Epidermal melanocyte (primary cell): ENCODE data around the gene RERE.
"Not testable (repeated sequence)": the region's sequence is repeated elsewhere in the genome, so short reads cannot be mapped to it uniquely, and the experiment has no call there.

ENCODE experiments used
- DNase-seq: peaks from one replicate; pipeline ENCODE4 v3.0.0; 2011; ENCODE audit warnings: low spot score; ENCODE audit not compliant: insufficient read length

The RERE gene

DNA sequence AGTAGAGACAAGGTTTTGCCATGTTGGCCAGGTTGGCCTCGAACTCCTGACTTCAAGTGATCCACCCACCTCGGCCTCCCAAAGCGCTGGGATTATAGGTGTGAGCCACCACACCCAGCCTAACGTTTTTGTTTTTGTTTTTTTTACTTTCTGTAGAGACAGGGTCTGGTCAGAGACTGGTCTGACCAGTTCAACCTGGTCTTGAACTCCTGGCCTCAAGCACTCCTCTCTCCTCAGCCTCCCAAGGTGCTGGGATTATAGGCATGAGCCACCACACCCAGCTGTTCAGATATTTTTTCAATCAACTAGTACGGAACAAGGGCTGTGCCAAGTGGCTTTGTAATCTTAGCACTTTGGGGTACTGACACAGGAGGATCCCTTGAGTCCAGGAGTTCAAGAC lies 209.5 kb downstream of the RERE start:
- no peak for DNase-seq

DNA sequence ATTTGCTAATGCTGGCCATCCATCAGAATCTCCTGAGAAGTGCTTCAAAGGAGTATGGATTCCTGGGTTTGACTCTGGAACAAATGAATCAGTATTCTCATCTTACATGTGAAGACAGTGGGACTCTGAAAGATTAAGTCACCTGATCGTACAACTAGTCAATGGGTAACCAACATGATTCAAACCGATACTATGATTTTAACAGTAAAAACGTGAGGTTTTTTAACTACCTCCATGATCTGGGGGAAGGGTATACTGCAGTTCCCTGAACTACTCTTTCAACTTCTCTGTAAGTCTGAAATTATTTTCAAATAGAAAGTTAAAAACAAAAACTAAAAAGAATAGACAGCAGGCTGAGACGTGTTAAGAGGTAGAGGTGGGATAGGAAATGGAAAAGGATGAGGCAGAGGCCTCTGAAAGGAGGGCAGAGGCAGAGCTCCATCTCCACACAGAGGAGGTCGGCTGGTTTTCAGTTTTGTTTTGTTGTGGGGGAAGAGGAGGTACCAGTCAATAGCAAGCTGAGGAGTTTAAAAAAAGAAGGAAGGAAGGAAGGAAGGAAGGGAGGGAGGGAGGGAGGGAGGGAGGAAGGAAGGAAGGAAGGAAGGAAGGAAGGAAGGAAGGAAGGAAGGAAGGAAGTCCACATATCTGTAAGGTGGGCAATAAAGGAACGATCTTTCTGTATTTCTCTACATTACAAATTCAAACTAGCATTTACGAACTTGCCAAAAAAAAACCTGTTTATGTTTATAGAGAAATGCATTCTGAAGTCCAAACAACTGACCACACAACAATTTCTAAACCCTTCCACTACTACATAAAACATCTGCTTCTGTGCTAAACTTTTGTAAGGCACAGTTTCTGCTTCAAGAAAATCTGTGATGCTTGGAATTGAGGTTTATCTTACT lies 213.1 kb downstream of the RERE start:
- DNase-seq, result no peak

- DNase-seq, result no peak
Measured at GRCh38 chr1:8603220-8603616, 214.2 kb downstream of the RERE start.

DNA sequence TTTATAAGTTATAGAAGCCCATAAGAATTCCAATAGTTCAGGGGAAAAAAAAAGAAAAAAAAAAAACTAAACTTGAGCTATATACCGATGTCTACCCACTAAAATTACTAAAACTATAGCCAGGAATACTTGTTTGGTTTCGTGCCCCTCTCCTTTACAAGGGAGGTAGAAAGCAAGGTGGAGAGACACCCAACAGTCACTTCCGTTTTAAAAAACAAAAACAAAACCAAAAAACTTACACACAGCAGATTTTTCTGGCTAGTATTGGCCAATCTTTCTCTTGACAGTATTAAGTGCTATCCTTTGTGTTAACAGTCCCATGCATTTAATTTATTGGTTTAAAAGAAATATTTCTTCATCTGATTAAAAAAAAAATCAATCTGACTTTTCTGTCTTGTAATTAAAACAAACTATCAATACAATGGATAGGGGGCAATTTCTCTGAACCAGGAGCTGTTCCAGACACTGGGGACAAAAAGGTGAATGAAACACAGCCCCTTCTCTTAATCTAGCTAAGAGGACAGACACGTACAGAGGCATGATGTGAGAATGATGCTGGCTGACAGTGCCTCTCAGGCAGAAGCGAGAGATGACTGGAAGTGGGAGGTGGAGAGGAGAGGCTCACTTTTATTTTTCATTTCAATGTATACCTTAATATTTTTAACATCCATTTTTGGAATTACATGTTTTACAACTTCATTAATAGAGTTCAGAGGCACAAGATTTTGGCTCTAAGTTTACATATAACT lies 214.8 kb downstream of the RERE start:
- DNase-seq, result no peak

- DNase-seq, result no peak
Measured at GRCh38 chr1:8600336-8600735, 217.1 kb downstream of the RERE start.

DNA sequence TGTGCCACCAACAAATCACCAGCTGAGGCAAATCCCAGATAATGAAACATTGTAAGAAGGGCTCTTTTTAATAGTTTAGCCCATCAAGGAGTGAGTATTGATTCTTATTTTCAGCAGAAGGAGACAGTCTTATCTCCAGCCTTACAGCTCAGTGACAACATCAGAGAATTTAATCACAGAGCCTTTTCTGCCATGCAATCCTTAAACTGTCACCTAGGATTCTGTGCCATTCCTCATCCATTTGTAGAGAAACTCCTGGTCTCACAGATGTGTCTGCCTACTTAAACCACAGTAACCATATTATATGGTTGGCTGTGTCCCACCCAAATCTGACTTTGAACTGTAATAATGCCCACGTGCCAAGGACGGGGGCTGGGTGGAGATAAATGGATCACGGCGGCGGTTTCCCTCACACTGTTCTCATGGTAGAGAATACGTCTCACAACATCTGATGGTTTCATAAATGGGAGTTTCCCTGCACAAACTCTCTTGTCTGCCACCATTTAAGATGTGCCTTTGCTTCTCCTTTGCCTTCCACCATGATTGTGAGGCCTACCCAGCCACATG lies 217.7 kb downstream of the RERE start:
- DNase-seq, result no peak

DNA sequence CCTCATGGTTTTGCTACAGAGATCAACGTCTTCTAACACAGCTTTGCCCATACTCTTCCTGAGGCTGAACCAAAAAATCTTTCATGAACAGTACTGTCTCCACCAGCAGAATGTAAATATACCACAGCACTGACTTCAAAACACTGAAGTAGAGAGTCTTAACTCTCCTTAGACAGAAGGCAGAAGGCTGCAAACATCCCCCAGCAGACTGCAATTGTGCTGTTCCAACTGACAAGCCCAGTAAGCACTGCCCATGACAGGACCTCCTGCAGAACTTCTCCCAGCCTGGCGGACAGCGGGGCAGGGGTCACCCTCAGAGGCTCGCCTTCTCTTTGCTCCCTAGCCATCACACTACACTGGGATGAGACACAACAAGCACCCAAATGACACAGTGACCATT lies 218.7 kb downstream of the RERE start:
- no peak for DNase-seq

GRCh38 chr1:8598060-8598724 lies 219.2 kb downstream of the RERE start:
- DNase-seq, result no peak

GRCh38 chr1:8597455-8597854 lies 220.0 kb downstream of the RERE start:
- no peak for DNase-seq

GRCh38 chr1:8595941-8596340 lies 221.5 kb downstream of the RERE start:
- no peak for DNase-seq

GRCh38 chr1:8595332-8595731 lies 222.1 kb downstream of the RERE start:
- DNase-seq, result no peak

GRCh38 chr1:8593292-8593691 lies 224.1 kb downstream of the RERE start:
- DNase-seq, result not testable (repeated sequence)

DNA sequence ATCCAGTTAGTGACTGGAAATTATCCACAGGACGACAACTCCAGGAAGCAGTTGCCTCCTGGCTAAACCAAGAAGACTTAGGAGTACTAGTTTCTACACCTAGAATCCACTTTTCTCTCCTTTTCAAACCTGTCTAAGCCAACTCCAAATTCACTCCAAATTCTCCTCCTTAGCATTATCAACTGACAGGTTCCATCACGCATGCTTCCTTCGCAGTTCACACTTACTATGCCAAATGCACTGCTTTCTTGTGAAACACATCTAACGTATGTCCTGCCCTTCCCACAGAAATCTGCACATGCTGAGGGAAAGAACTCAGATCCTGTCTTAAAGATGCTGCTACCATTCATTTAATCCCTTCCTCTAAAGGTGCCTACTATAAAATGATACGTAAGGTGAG lies 225.9 kb downstream of the RERE start:
- DNase-seq, result no peak

- no peak for DNase-seq
Measured at GRCh38 chr1:8590721-8591351, 226.6 kb downstream of the RERE start.

DNA sequence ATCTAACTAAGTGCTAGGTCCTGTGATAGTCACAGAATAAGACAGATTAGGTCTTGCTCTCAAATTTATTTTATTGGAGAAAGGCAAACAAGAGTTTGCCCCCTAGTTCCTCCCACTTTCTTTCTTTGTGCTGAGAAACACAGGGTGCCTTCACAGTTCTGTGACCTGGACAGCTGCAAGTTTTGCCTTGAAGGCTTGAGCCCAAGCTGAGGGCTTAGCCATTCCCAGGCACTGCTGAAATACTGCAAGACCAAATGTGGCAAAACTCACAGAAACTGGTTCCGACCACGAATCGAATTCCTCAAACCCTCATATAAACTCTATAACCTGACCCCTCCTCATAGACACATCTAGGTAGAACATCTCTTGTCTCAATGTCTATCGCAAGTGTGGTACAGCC lies 227.9 kb downstream of the RERE start:
- no peak for DNase-seq

DNA sequence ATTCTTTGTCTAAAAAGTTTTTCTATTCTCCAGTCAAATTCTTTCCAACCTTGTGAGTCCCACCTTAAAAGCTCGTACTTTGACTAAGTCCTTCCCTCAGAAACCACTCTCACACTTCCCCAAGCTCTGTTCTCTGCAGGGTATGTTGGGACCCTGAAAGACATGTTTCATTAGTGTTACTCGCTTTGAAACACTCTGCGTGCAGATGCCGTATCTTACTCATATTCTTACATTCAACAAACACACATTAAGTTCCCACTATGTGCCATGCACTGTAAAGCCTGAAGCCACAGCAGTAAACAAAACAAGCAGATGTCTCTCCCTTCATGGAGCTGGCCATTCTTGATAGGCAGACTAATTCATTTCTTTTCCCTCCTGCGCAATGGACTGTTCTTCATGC lies 229.7 kb downstream of the RERE start:
- no peak for DNase-seq

DNA sequence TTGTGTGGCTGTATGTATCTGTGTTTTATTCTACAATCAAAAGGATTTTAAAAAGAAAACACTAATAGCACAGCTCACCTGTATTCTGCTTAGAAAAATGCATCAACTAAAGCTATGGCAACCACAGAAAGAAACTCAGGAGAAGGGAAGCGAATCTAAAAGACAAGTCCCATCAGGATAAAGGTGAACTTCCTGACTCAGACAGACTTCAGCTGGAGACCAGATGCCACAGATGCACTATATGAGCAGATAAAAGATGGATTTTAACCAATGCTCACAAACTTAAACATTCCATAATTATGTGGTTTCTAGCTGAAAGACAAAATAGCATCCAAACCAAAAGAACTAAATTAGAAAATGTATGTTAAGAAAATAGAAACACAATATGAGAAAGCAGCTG lies 231.0 kb downstream of the RERE start:
- no peak for DNase-seq

- DNase-seq, result no peak
Measured at GRCh38 chr1:8584316-8584715, 233.1 kb downstream of the RERE start.

- DNase-seq, result no peak
Measured at GRCh38 chr1:8583031-8583430, 234.4 kb downstream of the RERE start.

DNA sequence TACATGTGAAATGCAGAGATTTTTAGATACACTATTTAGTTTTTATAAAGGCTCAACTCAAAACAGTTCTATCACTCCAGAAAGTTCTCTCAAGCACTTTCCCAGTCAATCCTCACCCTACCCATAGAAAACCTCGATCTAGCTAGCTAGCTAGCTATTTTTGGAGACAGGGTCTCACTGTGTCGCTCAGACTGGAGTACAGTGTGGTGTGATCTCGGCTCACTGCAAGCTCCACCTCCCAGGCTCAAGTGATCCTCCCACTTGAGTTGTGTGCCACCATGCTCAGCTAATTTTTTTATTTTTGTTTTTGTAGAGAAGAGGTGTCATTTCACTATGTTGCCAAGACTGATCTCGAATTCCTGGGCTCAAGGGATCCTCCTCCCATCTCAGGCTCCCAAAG lies 236.9 kb downstream of the RERE start:
- DNase-seq, result no peak

DNA sequence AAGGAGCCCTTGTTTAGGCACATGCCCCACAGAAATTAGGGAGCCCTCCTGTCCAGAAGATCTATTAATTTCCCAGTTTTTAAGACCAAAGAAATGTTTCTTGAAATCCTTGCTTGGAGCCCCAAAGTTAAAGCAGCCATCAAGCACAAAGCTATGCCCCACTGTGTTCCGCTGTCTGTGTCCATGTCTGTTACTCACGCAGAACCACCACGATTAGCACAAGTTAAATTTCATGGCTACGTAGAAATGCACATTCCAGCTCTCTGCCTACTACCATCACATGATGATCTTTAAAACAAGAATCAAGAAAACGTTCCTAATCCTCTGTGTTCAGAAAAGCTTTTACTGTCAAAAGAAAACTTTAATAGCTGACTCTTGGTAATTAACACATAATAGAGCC lies 238.5 kb downstream of the RERE start:
- no peak for DNase-seq
